ENCODE results near the gene XXYLT1.
"Not testable (repeated sequence)": the region's sequence is repeated elsewhere in the genome, so short reads cannot be mapped to it uniquely, and the experiment has no call there.

Gene XXYLT1

GRCh38 chr3:195060217-195060481, 210.8 kb downstream of the XXYLT1 start:
- no peak for DNase-seq

DNA sequence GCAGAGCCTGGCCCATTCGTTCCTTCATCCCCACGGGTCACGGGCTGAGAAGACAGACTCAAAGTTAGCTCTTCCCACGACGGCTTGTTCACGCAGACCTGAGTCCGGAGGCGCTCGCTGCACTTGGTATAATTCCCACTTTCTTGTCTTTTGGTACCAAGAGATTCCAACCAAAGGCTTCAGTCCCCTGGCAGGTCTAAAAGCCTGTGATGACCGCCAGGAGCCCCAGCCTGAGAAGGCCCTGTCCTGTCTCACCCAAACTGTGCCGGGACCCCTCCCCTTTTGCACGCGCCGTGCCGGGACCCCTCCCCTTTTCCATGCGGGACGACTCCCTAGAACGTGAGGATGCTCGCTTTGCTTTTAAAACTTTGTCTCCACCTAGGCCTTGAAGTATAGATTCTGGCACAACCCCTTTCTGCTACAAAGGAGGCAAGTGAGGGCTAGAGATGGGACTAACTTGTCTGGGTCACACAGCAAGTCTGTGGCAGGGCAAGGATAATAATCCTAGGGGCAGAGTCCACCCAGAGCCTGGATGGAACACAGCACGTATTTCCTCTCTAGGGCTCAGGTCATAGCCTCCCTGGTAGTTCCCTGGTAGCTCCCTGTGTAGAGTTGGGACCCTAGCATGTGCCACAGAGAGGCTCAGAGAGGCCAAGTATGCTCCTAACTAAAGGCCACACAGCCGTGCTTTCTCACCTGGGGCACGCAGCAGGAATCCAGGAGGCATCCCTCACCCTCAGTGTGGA, 211.3 kb downstream of the XXYLT1 start:
- no peak for DNase-seq

GRCh38 chr3:195059006-195059350, 212.0 kb downstream of the XXYLT1 start:
- no peak for DNase-seq

- no peak for DNase-seq
Measured at GRCh38 chr3:195058336-195059005, 212.5 kb downstream of the XXYLT1 start.

DNA sequence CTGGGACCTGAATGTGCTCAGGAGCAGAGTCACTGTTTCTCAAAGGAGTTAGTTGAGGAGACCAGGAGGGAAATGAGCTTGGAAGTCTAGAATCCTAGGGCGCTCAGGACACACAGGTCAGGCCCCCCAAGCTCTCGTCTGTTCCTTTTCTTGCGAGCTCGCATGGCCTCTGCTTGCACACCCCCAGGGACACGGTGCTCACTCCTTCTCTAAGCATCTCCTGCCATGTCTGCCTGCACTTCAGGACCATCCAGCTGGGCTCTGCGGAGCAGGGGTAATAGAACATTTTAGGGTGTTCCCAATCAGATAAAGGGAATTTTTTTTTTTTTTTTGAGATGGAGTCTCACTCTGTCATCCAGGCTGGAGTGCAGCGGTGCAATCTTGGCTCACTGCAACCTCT, 213.2 kb downstream of the XXYLT1 start:
- DNase-seq = no peak

DNA sequence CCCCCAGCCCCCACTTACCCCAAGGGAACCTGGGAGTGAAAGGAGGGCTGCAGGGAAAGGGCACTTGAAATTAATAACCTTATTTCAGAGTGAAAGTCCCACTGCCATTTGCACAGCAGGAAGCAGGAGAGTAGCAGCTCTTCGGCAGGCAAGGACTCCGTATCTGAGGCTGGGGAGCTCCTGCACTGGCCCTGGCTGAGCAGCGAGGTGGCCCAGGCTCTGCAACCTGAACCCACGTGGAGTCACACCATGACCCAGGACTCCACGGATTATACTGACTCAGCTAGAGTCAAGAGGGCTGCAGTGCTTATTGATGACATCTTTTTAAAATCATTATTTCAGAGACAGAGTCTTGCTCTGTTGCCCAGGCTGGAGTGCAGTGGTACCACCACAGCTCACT, 214.5 kb downstream of the XXYLT1 start:
- DNase-seq = no peak

DNA sequence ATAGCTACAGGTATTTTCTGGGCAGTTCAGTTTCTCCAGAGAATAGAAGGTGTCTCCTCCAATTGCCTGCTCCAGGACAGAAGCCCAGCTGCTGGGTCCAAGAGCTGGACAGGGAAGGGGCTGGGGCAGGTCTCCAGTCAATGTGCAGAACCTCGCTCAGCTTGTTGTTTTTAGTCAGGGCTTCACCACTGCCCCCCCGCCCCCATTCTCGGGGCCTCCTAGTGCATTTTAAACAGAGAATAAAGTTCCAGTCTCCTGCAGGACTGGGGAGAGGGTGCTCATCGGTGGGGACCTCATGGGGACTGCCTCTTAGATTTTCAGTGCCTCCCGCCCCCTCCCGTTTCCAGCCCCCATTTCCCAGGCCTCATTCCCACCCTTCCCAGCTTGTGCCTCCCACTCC, 216.6 kb downstream of the XXYLT1 start:
- DNase-seq = no peak

DNA sequence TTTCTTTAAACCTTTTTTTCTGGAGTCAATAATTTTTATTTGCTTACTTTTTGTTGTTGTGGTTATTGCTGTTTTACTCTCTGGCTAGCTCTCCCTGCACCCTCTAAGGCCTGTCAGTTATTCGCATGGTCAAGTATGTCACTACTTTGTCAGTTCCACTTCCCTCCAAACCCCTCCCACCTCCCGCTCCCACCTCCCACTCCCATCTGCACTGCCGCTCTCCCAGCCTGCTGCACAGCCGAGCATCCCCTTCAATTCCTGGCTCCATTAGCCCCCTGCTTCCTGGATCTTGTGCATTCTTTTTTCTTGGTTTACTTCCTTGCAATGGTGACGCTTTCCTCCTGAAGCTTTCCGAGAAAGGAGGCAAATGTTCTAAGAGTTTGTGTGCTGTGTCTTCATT, 218.0 kb downstream of the XXYLT1 start:
- no peak for DNase-seq

DNA sequence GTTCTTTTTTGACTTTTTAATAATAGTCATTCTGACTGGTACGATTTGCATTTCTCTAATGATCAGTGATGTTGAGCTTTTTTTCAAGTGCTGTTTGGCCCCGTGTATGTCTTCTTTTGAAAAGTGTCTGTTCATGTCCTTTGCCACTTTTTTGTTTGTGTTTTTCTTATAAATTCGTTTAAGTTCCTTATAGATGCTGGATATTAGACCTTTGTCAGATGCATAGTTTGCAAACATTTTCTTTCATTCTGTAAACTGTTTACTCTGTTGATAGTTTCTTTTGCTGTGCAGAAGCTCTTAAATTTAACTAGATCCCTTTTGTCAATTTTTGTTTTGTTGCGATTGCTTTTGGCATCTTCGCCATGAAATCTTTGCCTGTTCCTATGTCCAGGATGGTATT, 220.7 kb downstream of the XXYLT1 start:
- DNase-seq = not testable (repeated sequence)

DNA sequence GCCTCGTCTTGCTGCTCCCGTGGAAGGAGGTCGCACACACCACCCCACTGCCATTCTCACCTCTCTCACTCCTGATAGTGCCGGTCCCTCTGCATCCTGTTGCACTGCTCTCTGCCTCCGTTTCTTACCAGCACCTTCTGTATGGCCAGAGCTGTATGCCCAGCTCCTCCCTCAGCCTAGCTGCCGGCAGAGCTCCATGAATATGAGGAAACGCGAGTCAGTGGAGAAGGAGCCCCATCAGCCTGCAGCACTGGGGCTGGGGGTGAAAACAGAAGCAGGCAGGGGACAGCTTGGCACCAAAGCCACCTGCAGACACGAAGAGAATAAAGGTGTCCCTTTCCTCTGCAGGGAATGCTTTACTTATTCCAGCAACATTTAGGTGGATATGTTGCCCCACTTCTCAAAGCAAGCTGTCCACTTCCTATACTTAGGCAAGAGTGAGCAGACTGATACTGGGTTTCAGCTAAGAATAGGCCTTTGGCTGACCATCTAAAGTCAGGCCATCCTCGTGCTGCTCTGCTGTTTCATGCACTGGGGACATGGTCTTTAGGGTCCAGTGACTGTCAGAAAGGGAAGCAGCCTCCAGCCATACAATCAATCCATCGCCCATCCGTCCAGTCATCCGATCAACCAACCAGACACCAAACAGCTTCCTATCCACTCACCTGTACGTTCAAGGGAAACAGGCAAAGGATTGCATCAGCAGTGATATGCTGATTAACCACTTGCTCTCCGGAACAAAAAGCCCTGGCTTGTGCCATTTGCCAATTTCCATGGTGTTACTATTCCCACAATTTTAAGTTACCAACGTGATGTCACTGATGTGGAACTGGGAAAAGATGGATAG, 222.7 kb downstream of the XXYLT1 start:
- no peak for DNase-seq

DNA sequence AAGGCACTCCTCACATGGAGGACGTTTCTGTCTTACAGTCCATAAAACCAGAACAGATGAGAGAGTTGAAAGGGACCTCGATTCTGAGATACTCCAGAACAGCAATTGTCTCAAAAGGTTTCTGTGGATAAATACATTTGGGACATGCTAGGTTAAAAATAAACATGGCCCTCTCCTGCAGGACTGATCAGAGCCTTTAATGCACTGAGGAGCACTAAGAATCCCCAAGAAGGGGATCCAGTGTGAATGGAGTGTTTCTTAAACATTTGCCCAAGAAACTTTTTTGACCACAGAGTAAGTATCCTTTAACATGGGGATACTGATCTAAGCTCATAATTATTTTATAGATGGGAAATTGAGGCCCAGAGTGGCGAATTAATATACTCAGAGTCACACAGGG, 223.4 kb downstream of the XXYLT1 start:
- DNase-seq = no peak

DNA sequence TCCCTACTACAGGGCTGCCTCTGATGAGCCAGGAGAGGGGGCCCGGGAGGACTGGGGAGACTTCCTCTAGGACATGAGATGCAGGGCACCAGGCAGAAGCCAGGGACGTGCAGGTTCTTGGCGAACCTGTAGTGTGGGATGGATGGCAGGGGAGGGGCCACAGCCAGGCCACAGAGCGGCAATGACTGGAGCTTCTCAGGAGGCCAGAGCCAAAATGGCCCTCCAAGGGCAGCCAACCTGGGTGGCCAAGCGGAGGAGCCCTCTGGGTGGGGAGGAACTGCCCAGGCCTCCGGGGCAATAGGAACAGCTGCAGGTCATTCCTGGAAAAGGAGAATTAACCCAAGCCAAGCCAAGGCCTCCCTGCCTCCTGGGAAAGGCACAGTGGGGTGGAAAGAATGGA, 224.5 kb downstream of the XXYLT1 start:
- DNase-seq = no peak

DNA sequence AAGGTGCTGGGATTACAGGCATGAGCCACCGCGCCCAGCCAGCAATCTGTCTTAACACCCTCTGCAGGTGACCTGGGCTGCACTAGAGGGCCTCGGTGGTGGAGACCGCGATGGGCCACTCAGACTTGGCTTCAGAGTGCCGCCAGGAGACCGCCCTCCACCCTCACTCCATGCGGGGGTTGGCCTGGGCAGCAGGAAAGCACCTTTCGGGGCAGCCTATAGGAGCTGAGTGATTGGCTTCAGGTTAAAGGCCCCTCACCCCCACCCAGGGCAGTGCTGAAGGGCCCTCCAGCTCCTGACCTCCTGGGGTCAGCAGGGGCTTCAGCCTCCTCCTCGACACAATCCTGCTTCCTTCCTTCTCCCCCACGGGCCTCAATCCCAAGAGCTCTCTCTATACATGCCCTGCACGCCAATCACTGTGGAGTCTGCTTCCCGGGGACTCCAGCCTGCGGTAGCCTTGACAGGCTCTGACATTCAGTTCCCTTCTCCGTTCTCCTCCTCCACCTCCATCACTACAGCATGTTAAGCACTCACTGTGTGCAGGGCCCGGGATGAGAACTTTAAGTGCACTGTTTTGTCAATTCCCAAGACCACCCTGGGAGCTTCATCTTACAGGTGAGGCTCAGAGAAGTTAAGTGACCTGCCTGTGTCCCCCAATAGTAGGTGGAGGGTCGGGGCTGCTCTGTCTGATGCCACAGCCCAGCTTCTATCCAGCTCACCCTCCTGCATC, 225.3 kb downstream of the XXYLT1 start:
- no peak for DNase-seq

DNA sequence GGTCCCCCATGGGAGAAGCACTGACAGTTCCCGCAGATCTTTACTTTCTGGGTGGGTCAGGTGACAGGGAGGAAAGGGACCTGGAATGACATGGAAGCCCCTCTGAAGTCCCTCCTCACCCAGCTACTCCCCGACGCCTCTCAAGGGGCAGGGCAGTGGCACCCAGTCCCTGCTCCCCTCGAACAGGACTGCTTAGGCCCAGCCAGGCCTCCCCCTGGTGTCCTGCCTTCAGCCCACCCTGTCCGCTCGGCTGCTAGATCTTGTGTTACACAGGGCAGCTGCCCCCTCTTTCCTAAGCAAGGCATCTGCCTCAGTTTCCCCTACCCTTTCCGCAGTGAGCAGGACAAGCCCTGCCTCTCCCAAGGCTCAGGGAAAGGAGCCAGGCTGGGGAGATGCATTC, 226.5 kb downstream of the XXYLT1 start:
- DNase-seq = no peak

DNA sequence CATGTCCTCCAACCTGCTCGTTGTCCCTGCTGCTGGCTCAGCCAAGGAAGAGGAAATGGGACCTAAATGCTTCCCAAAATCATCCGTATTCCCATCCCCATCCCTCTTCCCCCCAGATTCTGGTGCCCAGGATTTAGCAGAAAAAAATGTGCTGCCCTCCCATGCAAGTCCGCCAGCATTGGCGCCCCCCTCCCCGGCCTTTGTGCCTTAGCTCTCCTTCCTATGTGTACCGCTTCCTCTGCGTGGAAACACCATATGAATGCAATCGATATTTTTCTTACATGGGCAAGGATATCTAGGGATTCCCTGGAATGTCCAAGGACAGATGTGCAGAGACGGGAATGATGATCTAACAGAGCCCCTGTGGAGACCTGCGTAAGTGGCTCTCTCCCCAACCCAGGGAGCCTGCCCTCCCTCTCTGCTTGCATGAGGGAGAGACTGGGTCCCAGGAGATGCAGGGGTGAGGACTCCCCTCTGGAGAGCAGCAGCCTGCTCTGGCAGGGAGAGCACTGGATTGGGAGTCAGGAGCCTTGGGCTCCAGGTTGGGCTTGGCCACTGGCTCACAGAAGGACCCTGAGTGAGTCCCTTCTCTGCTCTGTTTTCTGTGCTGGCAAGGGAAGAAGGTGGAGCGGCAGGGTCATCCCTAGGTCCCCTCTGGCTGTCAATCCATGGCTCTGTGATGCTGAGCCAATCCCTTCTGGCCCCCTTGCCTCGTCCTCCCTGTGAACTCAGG, 227.2 kb downstream of the XXYLT1 start:
- DNase-seq = no peak

DNA sequence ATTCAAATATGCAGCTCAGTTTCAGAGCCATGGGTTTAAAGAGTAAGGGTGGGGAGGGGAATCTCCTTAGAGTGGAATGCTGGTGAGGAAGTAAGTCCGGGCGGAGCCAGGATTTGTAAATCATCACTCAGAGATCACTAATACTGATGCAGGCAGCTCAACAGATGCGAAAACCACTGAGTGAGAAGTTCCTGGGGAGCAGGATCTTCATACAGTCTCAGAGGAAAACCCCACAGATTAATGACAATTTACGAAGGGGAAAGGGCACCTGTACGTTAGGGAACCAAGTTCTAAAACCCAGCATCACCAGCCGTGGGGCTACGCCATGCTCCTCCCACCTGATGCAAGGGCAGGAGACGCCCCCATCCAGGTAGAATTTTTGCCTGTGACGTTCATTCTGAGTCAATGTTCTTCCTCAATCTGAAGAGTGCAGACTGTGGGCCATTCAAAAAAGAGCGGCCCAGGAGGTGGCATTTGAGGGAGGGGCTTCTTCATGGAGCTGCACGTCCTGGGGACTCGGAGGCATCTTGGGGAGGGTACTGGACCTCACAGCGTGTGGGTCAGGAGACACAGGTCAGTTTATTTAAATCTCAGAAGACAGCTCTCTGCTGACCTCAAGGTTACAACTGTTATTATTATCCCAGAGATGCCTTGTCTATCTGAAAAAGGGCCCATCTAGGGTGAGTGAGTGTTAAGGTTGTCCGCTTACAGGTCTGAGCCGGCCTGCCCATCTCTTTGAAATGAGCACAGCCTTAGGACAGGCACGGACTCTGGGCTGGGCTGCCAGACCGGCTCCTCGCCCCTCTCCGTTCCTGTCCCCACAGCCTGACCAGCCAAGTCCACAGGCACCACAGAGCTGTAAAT, 228.0 kb downstream of the XXYLT1 start:
- no peak for DNase-seq

GRCh38 chr3:195041871-195042742, 228.9 kb downstream of the XXYLT1 start:
- DNase-seq = no peak

DNA sequence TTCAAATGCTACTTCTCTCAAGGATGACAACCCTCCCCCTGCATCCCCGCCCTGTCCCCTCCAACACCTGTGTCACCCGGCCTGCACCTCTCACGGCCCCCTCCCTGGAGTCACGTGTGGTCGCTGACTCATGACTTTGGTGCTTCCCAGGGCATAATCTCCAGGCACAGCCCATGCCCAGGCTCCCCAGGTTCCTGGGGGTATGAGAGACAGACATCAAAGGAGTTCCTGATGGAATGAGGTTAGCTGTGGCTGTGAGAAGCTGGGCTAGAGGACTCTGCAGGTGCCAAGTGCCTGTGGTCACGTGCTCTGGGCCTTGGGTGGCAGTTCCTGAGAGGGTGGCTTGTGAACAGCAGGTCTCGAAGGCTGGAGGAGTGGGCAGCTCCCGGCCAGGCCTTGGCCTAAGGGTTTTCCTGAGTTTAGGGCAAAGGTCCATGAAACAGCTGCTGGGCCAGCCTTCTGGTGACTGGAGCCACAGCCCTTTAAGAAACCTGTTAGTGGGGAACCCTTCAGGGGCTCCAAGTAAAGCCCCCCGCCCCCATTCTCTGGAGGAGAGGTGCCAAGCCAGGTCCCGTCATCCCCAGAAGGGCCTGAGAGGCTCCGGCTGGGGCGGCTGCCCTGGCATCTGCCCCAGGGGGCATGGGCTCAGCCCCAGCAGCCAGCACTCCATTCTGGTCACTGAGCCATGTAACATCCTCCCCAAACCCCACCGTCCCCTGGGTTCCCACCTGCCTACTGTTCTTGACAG, 230.0 kb downstream of the XXYLT1 start:
- no peak for DNase-seq

- no peak for DNase-seq
Measured at GRCh38 chr3:195040094-195040493, 230.9 kb downstream of the XXYLT1 start.

Data from DMS 273 treated with DMSO at 0.1 percent for 48 hours (cell line).